Neural cell (in vitro differentiated cells): ENCODE results near the gene DHRS1. TPM values are rescaled to one million over a fixed set of nuclear protein-coding genes. Genes with fewer than 3 reads are reported as not detected.

ENCODE experiments used
- H2AFZ ChIP-seq: fragments of 200-600, 300-800 bp; sonication (generic), shearing (Covaris generic); 2 replicates; pipeline ENCODE4 v1.6.0; 2014; ENCODE audit warnings: low read depth, mild to moderate bottlenecking, antibody characterized with exemption, low read length, moderate library complexity
- H3F3A ChIP-seq: fragments of 200-600 bp; shearing (Covaris generic); 2 replicates; pipeline ENCODE4 v1.6.1; 2016; ENCODE audit warnings: mild to moderate bottlenecking, moderate library complexity, mixed read lengths, antibody characterized with exemption, low read length; ENCODE audit not compliant: insufficient read depth, poor library complexity, severe bottlenecking
- H3K27ac ChIP-seq: fragments of 200-600, 300-800 bp; sonication (generic), shearing (Covaris generic); 2 replicates; pipeline ENCODE4 v1.5.1; 2014; ENCODE audit warnings: mild to moderate bottlenecking, low read length, moderate library complexity
- H3K27me3 ChIP-seq: fragments of 300-800, 200-600 bp; sonication (generic), shearing (Covaris generic); 2 replicates; pipeline ENCODE4 v1.6.0; 2014; ENCODE audit warnings: mild to moderate bottlenecking, low read depth, low read length, moderate library complexity; ENCODE audit not compliant: insufficient read depth
- H3K36me3 ChIP-seq: fragments of 300-800, 200-600 bp; sonication (generic), shearing (Covaris generic); 2 replicates; pipeline ENCODE4 v1.5.1; 2014; ENCODE audit warnings: mild to moderate bottlenecking, antibody characterized with exemption, low read length, moderate library complexity; ENCODE audit not compliant: insufficient read depth
- H3K4me2 ChIP-seq: fragments of 300-800, 200-600 bp; sonication (generic), shearing (Covaris generic); 2 replicates; pipeline ENCODE4 v1.6.0; 2014; ENCODE audit warnings: mild to moderate bottlenecking, low read length
- H3K4me3 ChIP-seq: fragments of 300-800, 200-600 bp; sonication (generic), shearing (Covaris generic); 2 replicates; pipeline ENCODE4 v1.5.1; 2014; ENCODE audit warnings: mild to moderate bottlenecking, low read length, moderate library complexity
- H3K79me2 ChIP-seq: fragments of 200-600 bp; shearing (Covaris generic); replicated peaks from 2 replicates; pipeline ENCODE4 v1.6.0; 2014; ENCODE audit warnings: mild to moderate bottlenecking, low read length, moderate library complexity; ENCODE audit not compliant: insufficient read depth
- H3K9ac ChIP-seq: fragments of 300-800, 200-600 bp; sonication (generic), shearing (Covaris generic); 2 replicates; pipeline ENCODE4 v1.6.1; 2016; ENCODE audit warnings: mild to moderate bottlenecking, low read length, mixed read lengths
- H3K9me2 ChIP-seq: fragments of 200-600 bp; shearing (Covaris generic); 2 replicates; pipeline ENCODE4 v1.6.1; 2016; ENCODE audit warnings: mild to moderate bottlenecking, low read length, mixed read lengths; ENCODE audit not compliant: insufficient read depth
- H3K9me3 ChIP-seq: fragments of 200-600, 300-800 bp; sonication (generic), shearing (Covaris generic); 2 replicates; pipeline ENCODE4 v1.6.1; 2016; ENCODE audit warnings: mild to moderate bottlenecking, mixed run types, low read length, moderate library complexity, mixed read lengths
- H4K20me1 ChIP-seq: fragments of 200-600 bp; shearing (Covaris generic); 2 replicates; pipeline ENCODE4 v1.6.1; 2016; ENCODE audit warnings: mild to moderate bottlenecking, mixed run types; ENCODE audit not compliant: insufficient read depth
- CTCF ChIP-seq: fragments of 450-650 bp; IDR thresholded peaks from 2 replicates; pipeline ENCODE4 v1.5.1; 2014; ENCODE audit warnings: antibody characterized with exemption, mild to moderate bottlenecking, moderate library complexity; ENCODE audit not compliant: poor library complexity, severe bottlenecking
- EP300 ChIP-seq: fragments of 450-650 bp; conservative IDR thresholded peaks from 2 replicates; pipeline ENCODE4 v1.6.1; 2014; ENCODE audit warnings: antibody characterized with exemption, mild to moderate bottlenecking, moderate library complexity; ENCODE audit not compliant: poor library complexity, severe bottlenecking
- EZH2 ChIP-seq: fragments of 200-600, 300-800 bp; shearing (Covaris generic), sonication (generic); IDR thresholded peaks from 2 replicates; pipeline ENCODE4 v1.6.1; 2014; ENCODE audit warnings: antibody characterized with exemption, low read length, borderline replicate concordance, mild to moderate bottlenecking; ENCODE audit not compliant: insufficient read depth, poor library complexity, severe bottlenecking
- MXI1 ChIP-seq: fragments of 450-650 bp; conservative IDR thresholded peaks from 2 replicates; pipeline ENCODE4 v1.6.1; 2014; ENCODE audit warnings: antibody characterized with exemption, mild to moderate bottlenecking; ENCODE audit not compliant: poor library complexity, severe bottlenecking
- POLR2AphosphoS5 ChIP-seq: IDR thresholded peaks from 2 replicates; pipeline ENCODE4 v1.6.1; 2012
- RAD21 ChIP-seq: fragments of 450-650 bp; conservative IDR thresholded peaks from 2 replicates; pipeline ENCODE4 v1.6.1; 2014; ENCODE audit warnings: antibody characterized with exemption, mild to moderate bottlenecking, moderate library complexity
- REST ChIP-seq: IDR thresholded peaks from 2 replicates; pipeline ENCODE4 v1.6.1; 2012; ENCODE audit warnings: borderline replicate concordance
- SMC3 ChIP-seq: fragments of 450-650 bp; conservative IDR thresholded peaks from 2 replicates; pipeline ENCODE4 v1.6.1; 2014; ENCODE audit warnings: antibody characterized with exemption, mild to moderate bottlenecking, moderate library complexity; ENCODE audit not compliant: poor library complexity
- TAF1 ChIP-seq: IDR thresholded peaks from 2 replicates; pipeline ENCODE4 v1.6.1; 2012; ENCODE audit warnings: low read depth
- polyA plus RNA-seq: library from polyadenylated mRNA; depleted of rRNA; stranded (reverse); fragments of >200 nt; gene quantifications from 2 replicates; pipeline ENCODE4 v1.2.3, GENCODE V29; 2014

The DHRS1 gene
- polyA plus RNA-seq, 1 donor from 2014 or later = 6.9 TPM

GRCh38 chr14:24312736-24313507 lies 13.3 kb upstream of the DHRS1 start:
- H2AFZ ChIP-seq = no peak overlapping the region
- H3K4me3 ChIP-seq = no peak overlapping the region
- no peaks in the 10 kb centered on the region for H3K27me3 ChIP-seq
- TF ChIP-seq EZH2 = no peak
- TF ChIP-seq TAF1 = no peak
- no peak for TF ChIP-seq EP300
- TF ChIP-seq CTCF = no peak
- no peak for TF ChIP-seq RAD21
- no peak for TF ChIP-seq REST
- TF ChIP-seq POLR2AphosphoS5 = no peak
- no peak for TF ChIP-seq SMC3
- TF ChIP-seq MXI1 = no peak
- no peak overlapping the region for H3K9ac ChIP-seq
- no peaks in the 10 kb centered on the region for H3K9me3 ChIP-seq
- H3K9me2 ChIP-seq = no peaks in the 10 kb centered on the region
- H3F3A ChIP-seq = no peaks in the 10 kb centered on the region
- H3K79me2 ChIP-seq = no peaks in the 10 kb centered on the region
- no peaks in the 10 kb centered on the region for H4K20me1 ChIP-seq
- no peaks in the 10 kb centered on the region for H3K36me3 ChIP-seq
- no peak overlapping the region for H3K4me2 ChIP-seq
- H3K27ac ChIP-seq = no peak overlapping the region

GRCh38 chr14:24311837-24312615 lies 12.4 kb upstream of the DHRS1 start:
- Histone ChIP-seq H3K9me3 (no peaks in the 10 kb centered on the region), H3K9ac (no peak overlapping the region), H3K4me2 (no peak overlapping the region), H4K20me1 (no peaks in the 10 kb centered on the region), H3F3A (no peaks in the 10 kb centered on the region), H3K27me3 (no peaks in the 10 kb centered on the region), H3K79me2 (no peaks in the 10 kb centered on the region), H2AFZ (no peak overlapping the region), H3K36me3 (no peaks in the 10 kb centered on the region), H3K4me3 (no peak overlapping the region), H3K27ac (no peak overlapping the region), H3K9me2 (no peaks in the 10 kb centered on the region)
- TF ChIP-seq CTCF (no peak), EZH2 (no peak), SMC3 (no peak), POLR2AphosphoS5 (no peak), EP300 (no peak), RAD21 (no peak), REST (no peak), TAF1 (no peak), MXI1 (no peak)
